SK-N-SH (cell line): ENCODE data around the gene ETV6. TPM values are rescaled to one million over a fixed set of nuclear protein-coding genes. Genes with fewer than 3 reads are reported as not detected.

Source experiments
- CTCF ChIA-PET: fragments of 300-600, 350-600 bp; formaldehyde crosslinking; extraction: SDS; loops from one replicate; lab custom pipeline; 2021; lab: Yijun Ruan, JAX
- POLR2A ChIA-PET: fragments of 350-600 bp; sonication (Branson Sonifier 250); formaldehyde crosslinking; extraction: SDS; loops from one replicate; lab custom pipeline; 2020; ENCODE audit warnings: antibody characterized with exemption, inconsistent platforms; lab: Yijun Ruan, JAX
- DNase-seq: peaks from one replicate; pipeline ENCODE4 v3.0.0; 2012
- H2AFZ ChIP-seq: fragments of 200-600 bp; sonication (generic); 2 replicates; pipeline ENCODE4 v1.8.1; 2016; ENCODE audit warnings: antibody characterized with exemption, mild to moderate bottlenecking, low read depth
- H3F3A ChIP-seq: fragments of 200-600 bp; sonication (generic); replicated peaks from 2 replicates; pipeline ENCODE3; 2016; ENCODE audit warnings: antibody characterized with exemption, mild to moderate bottlenecking; ENCODE audit not compliant: insufficient read depth
- H3K27ac ChIP-seq, 2 experiments: fragments of 200-500 bp in 1 of 2; fragments of 200-600 bp in 1 of 2; sonication (Bioruptor generic) in 1 of 2; sonication (generic), shearing (Covaris generic) in 1 of 2; 2 replicates each; pipeline versions ENCODE4 v1.5.1 to v1.6.1; 2014 to 2016; ENCODE audit warnings: low read depth in 2 of 2, inconsistent platforms in 1 of 2, low read length in 1 of 2, mild to moderate bottlenecking in 1 of 2, mixed read lengths in 1 of 2
- H3K27me3 ChIP-seq: fragments of 200-600 bp; sonication (generic), shearing (Covaris generic); 2 replicates; pipeline ENCODE4 v1.6.1; 2016; ENCODE audit warnings: mixed run types; ENCODE audit not compliant: insufficient read depth
- H3K36me3 ChIP-seq, 2 experiments: fragments of 200-500 bp in 1 of 2; fragments of 200-600 bp in 1 of 2; sonication (Bioruptor generic) in 1 of 2; sonication (generic) in 1 of 2; replicated peaks in 1 of 2; 2 replicates each; pipeline versions ENCODE3 to v1.5.1; 2014 to 2016; ENCODE audit warnings: low read length in 1 of 2, mild to moderate bottlenecking in 1 of 2; ENCODE audit not compliant: insufficient read depth in 2 of 2, control insufficient read depth in 1 of 2
- H3K4me1 ChIP-seq, 2 experiments: fragments of 200-500 bp in 1 of 2; fragments of 200-600 bp in 1 of 2; sonication (Bioruptor generic) in 1 of 2; sonication (generic), shearing (Covaris generic) in 1 of 2; 2 replicates each; pipeline versions ENCODE4 v1.5.1 to v1.6.1; 2014 to 2016; ENCODE audit warnings: low read depth in 1 of 2, low read length in 1 of 2, mixed run types in 1 of 2; ENCODE audit not compliant: insufficient read depth in 2 of 2, control insufficient read depth in 1 of 2
- H3K4me2 ChIP-seq: fragments of 200-600 bp; sonication (generic), shearing (Covaris generic); 2 replicates; pipeline ENCODE4 v1.6.1; 2017; ENCODE audit warnings: mixed run types
- H3K4me3 ChIP-seq, 2 experiments: fragments of 200-500 bp in 1 of 2; fragments of 200-600 bp in 1 of 2; sonication (Bioruptor generic) in 1 of 2; sonication (generic), shearing (Covaris generic) in 1 of 2; 2 replicates each; pipeline versions ENCODE4 v1.5.1 to v1.8.1; 2014 to 2016; ENCODE audit warnings: low read depth in 2 of 2, inconsistent platforms in 1 of 2, low read length in 1 of 2, mild to moderate bottlenecking in 1 of 2, mixed read lengths in 1 of 2, moderate library complexity in 1 of 2
- H3K79me2 ChIP-seq: fragments of 200-600 bp; sonication (generic); 2 replicates; pipeline ENCODE4 v1.8.1; 2017; ENCODE audit warnings: mild to moderate bottlenecking; ENCODE audit not compliant: insufficient read depth
- H3K9ac ChIP-seq: fragments of 200-600 bp; sonication (generic); 2 replicates; pipeline ENCODE4 v1.6.1; 2017; ENCODE audit warnings: mixed run types
- H3K9me2 ChIP-seq: fragments of 200-600 bp; sonication (generic); 2 replicates; pipeline ENCODE4 v1.6.1; 2017; ENCODE audit warnings: mixed run types
- H3K9me3 ChIP-seq: fragments of 200-600 bp; sonication (generic); 2 replicates; pipeline ENCODE4 v1.6.1; 2017; ENCODE audit warnings: mixed run types, mild to moderate bottlenecking, moderate library complexity
- H4K20me1 ChIP-seq: fragments of 200-600 bp; sonication (generic); 2 replicates; pipeline ENCODE4 v1.6.1; 2017; ENCODE audit warnings: mild to moderate bottlenecking, mixed run types; ENCODE audit not compliant: insufficient read depth
- CHD2 ChIP-seq: fragments of 150-350 bp; IDR thresholded peaks from 2 replicates; pipeline ENCODE4 v1.6.1; 2018; ENCODE audit warnings: low read length; ENCODE audit not compliant: partially characterized antibody
- EP300 ChIP-seq, 2 experiments: IDR thresholded peaks; 2 replicates each; pipeline versions ENCODE4 v1.4.0 to v1.6.1; 2012; ENCODE audit warnings: borderline replicate concordance in 1 of 2, low read depth in 1 of 2, low read length in 1 of 2
- FOXJ3 ChIP-seq: sonication (generic); formaldehyde crosslinking; IDR thresholded peaks from 2 replicates; pipeline ENCODE4 v1.5.1; 2020; ENCODE audit warnings: mild to moderate bottlenecking, missing genetic modification reagents
- FOXM1 ChIP-seq: IDR thresholded peaks from 2 replicates; pipeline ENCODE4 v1.4.0; 2012; ENCODE audit warnings: low read depth, mild to moderate bottlenecking
- GABPA ChIP-seq: IDR thresholded peaks from 2 replicates; pipeline ENCODE4 v1.4.0; 2012; ENCODE audit warnings: low read depth, mild to moderate bottlenecking
- GATA2 ChIP-seq: sonication (generic); formaldehyde crosslinking; IDR thresholded peaks from 2 replicates; pipeline ENCODE4 v1.5.0; 2020; ENCODE audit warnings: mild to moderate bottlenecking, missing genetic modification reagents
- JUND ChIP-seq: IDR thresholded peaks from 2 replicates; pipeline ENCODE4 v1.4.0; 2012
- MEF2A ChIP-seq: IDR thresholded peaks from 2 replicates; pipeline ENCODE4 v1.4.0; 2012; ENCODE audit warnings: low read depth, borderline replicate concordance
- NFIC ChIP-seq: IDR thresholded peaks from 2 replicates; pipeline ENCODE4 v1.4.0; 2012; ENCODE audit warnings: borderline replicate concordance
- PBX3 ChIP-seq: IDR thresholded peaks from 2 replicates; pipeline ENCODE4; 2012
- POLR2AphosphoS5 ChIP-seq: IDR thresholded peaks from 2 replicates; pipeline ENCODE4 v1.6.1; 2012; ENCODE audit warnings: low read depth, low read length
- RCOR1 ChIP-seq: fragments of 150-350 bp; IDR thresholded peaks from 2 replicates; pipeline ENCODE4 v1.6.1; 2017; ENCODE audit warnings: antibody characterized with exemption, low read length
- REST ChIP-seq: IDR thresholded peaks from 2 replicates; pipeline ENCODE4 v1.6.1; 2012; ENCODE audit warnings: mild to moderate bottlenecking, low read depth, low read length, moderate library complexity
- RFX5 ChIP-seq: IDR thresholded peaks from 2 replicates; pipeline ENCODE4 v1.6.1; 2012; ENCODE audit warnings: mild to moderate bottlenecking, improper control_type of control experiment, low read length
- TCF12 ChIP-seq: IDR thresholded peaks from 2 replicates; pipeline ENCODE4 v1.4.0; 2012
- YY1 ChIP-seq: IDR thresholded peaks from 2 replicates; pipeline ENCODE4 v1.4.0; 2012; ENCODE audit warnings: low read depth, mild to moderate bottlenecking
- WGBS: methylation state at CpG from one replicate; pipeline ENCODE4 v1.1.6; 2017; ENCODE audit warnings: low lambda C conversion rate; 5-methylcytosine and 5-hydroxymethylcytosine counted together
- polyA plus RNA-seq, 3 experiments: library from polyadenylated mRNA; depleted of rRNA; stranded (reverse); fragments of >200 nt; gene quantifications; 2 replicates each; pipeline ENCODE4 v1.2.3, GENCODE V29; 2012

ETV6 gene
- polyA plus RNA-seq, 1 of the 3 experiments (the other 2 are of a cell fraction): 4.0 TPM

- TF ChIP-seq YY1 (no peak), GABPA (no peak), PBX3 (peak; percentile 56; the same call in 1 of the 2 replicates), REST (no peak)
These were observed 55.5 kb downstream of the ETV6 start (continued) for GRCh38 chr12:11705010-11705409.

- no peak overlapping the region for H3K9ac ChIP-seq
- H3K79me2 ChIP-seq: peaks cover 89% of the 10 kb centered on the region
- H3K27ac ChIP-seq: peak overlapping the region in 1 of 2 experiments; percentile 75; a peak in 2 of 4 replicates
- no peak for TF ChIP-seq GABPA
- no peak for TF ChIP-seq MEF2A
- no peak for TF ChIP-seq FOXM1
- TF ChIP-seq, all 33 proteins: peak for 0
- Histone ChIP-seq H3K4me1 (peaks cover 22 to 37% of the 10 kb centered on the region in 2 experiments; a peak in 3 of 4 replicates), H3F3A (peaks cover 11% of the 10 kb centered on the region), H4K20me1 (no peaks in the 10 kb centered on the region; the same call in 1 of the 2 replicates), H3K9me2 (no peaks in the 10 kb centered on the region), H3K27me3 (no peaks in the 10 kb centered on the region), H3K4me3 (no peak overlapping the region), H3K9me3 (no peaks in the 10 kb centered on the region), H2AFZ (no peak overlapping the region), H3K36me3 (no peaks in the 10 kb centered on the region), H3K4me2 (no peak overlapping the region)
- no peak for DNase-seq
- 85% methylated on average over 10 of the region's 10 CpGs for WGBS
- CTCF ChIA-PET: interaction anchor here (1.0 kb wide), 1 partner anchor 40 kb away, joined by 3 read pairs; no protein-coding TSS in a partner anchor
- POLR2A ChIA-PET: interaction anchor here (1.1 kb wide), 1 partner anchor 34 kb away, joined by 3 read pairs; no protein-coding TSS in a partner anchor
These were observed 57.3 kb downstream of the ETV6 start for GRCh38 chr12:11706509-11707379.

- H2AFZ ChIP-seq: no peak overlapping the region
- peaks cover 11% of the 10 kb centered on the region for H3F3A ChIP-seq
- peaks cover 23 to 37% of the 10 kb centered on the region in 2 experiments; a peak in 3 of 4 replicates for H3K4me1 ChIP-seq
- ChIA-PET CTCF (interaction anchor here (1.6 kb wide), 1 partner anchor 326 kb away, joined by 4 read pairs; no protein-coding TSS in a partner anchor), POLR2A (interaction anchor here (1.1 to 1.3 kb wide), 2 partner anchors 12 to 35 kb away, joined by 3 to 4 read pairs; no protein-coding TSS in a partner anchor)
- H3K27me3 ChIP-seq: no peaks in the 10 kb centered on the region
- H3K4me2 ChIP-seq: no peak overlapping the region
- H3K9ac ChIP-seq: no peak overlapping the region
- H3K4me3 ChIP-seq: no peak overlapping the region
- no peaks in the 10 kb centered on the region for H3K9me3 ChIP-seq
- H3K27ac ChIP-seq: peak overlapping the region in 1 of 2 experiments; percentile 16; a peak in 2 of 4 replicates
- DNase-seq: peak; percentile 69
- whole genome bisulfite sequencing: 54% methylated on average over 7 of the region's 7 CpGs
- TF ChIP-seq NFIC: peak; percentile 64
- peak; percentile 82 for TF ChIP-seq RCOR1
- TF ChIP-seq YY1: no peak
- peak; percentile 70 for TF ChIP-seq GATA2
- TF ChIP-seq FOXJ3 (CRISPR knock-in tag): 0 out of 2 replicates have a peak, but pooled peaks have one; percentile 34
- TF ChIP-seq EP300 (IDR thresholded peaks at IDR 0.05; ENCODE audit: borderline replicate concordance in 1 of 2, low read depth in 1 of 2, low read length in 1 of 2): peak in 1 of 2 experiments; percentile 90; a peak in 2 of 4 replicates
- peak; percentile 49; the same call in 1 of the 2 replicates for TF ChIP-seq TCF12
- no peak for TF ChIP-seq JUND
- TF ChIP-seq POLR2AphosphoS5: 0 out of 2 replicates have a peak, but pooled peaks have one; percentile 14
- TF ChIP-seq RFX5: no peak
- TF ChIP-seq PBX3: 0 out of 2 replicates have a peak, but pooled peaks have one; percentile 11
- peak; percentile 45 for TF ChIP-seq CHD2
- H3K36me3 ChIP-seq: no peaks in the 10 kb centered on the region
- H3K79me2 ChIP-seq: peaks cover 89% of the 10 kb centered on the region
- H3K9me2 ChIP-seq: no peaks in the 10 kb centered on the region
- no peaks in the 10 kb centered on the region; the same call in 1 of the 2 replicates for H4K20me1 ChIP-seq
These were observed 58.1 kb downstream of the ETV6 start for GRCh38 chr12:11707535-11707934.
